GM23338 (cell line): ENCODE data around the gene KIRREL3. TPM values are rescaled to one million over a fixed set of nuclear protein-coding genes. Genes with fewer than 3 reads are reported as not detected.

Experiments
- ATAC-seq: fragments of 200-7000 bp; cut with Tn5 transposase; 3 replicates; pipeline ENCODE4 v1.9.1; 2020
- DNase-seq: peaks from one replicate; pipeline ENCODE4 v3.0.0-alpha.2; 2015; ENCODE audit warnings: low spot score
- H2AFZ ChIP-seq: fragments of 200-600 bp; sonication (generic); 2 replicates; pipeline ENCODE4 v1.8.0; 2016; ENCODE audit warnings: antibody characterized with exemption, mild to moderate bottlenecking, moderate library complexity
- H3F3A ChIP-seq: fragments of 200-600 bp; sonication (generic); replicated peaks from 2 replicates; pipeline ENCODE4 v1.8.0; 2017; ENCODE audit warnings: antibody characterized with exemption, mixed run types, low read depth
- H3K27ac ChIP-seq: fragments of 200-600 bp; sonication (generic); 2 replicates; pipeline ENCODE4 v1.6.1; 2016; ENCODE audit warnings: low read depth
- H3K27me3 ChIP-seq: fragments of 200-600 bp; sonication (generic); 2 replicates; pipeline ENCODE4 v1.8.0; 2016; ENCODE audit warnings: mild to moderate bottlenecking, mixed run types, moderate library complexity; ENCODE audit not compliant: insufficient read depth
- H3K36me3 ChIP-seq: fragments of 200-600 bp; sonication (generic); 2 replicates; pipeline ENCODE4 v1.8.0; 2016; ENCODE audit warnings: mild to moderate bottlenecking; ENCODE audit not compliant: insufficient read depth
- H3K4me1 ChIP-seq: fragments of 200-600 bp; sonication (generic); 2 replicates; pipeline ENCODE4 v1.8.0; 2016; ENCODE audit warnings: mild to moderate bottlenecking, moderate library complexity; ENCODE audit not compliant: insufficient read depth
- H3K4me2 ChIP-seq: fragments of 200-600 bp; sonication (generic); 2 replicates; pipeline ENCODE4 v1.7.1; 2017; ENCODE audit warnings: mixed run types
- H3K4me3 ChIP-seq: fragments of 200-600 bp; sonication (generic); 2 replicates; pipeline ENCODE4 v1.6.1; 2016; ENCODE audit warnings: mixed run types
- H3K79me2 ChIP-seq: fragments of 200-600 bp; sonication (generic); replicated peaks from 2 replicates; pipeline ENCODE4 v1.8.0; 2017; ENCODE audit warnings: mild to moderate bottlenecking; ENCODE audit not compliant: insufficient read depth
- H3K9me2 ChIP-seq: fragments of 200-600 bp; sonication (generic); 2 replicates; pipeline ENCODE4 v1.8.0; 2017; ENCODE audit not compliant: insufficient read depth
- H4K20me1 ChIP-seq: fragments of 200-600 bp; sonication (generic); replicated peaks from 2 replicates; pipeline ENCODE4 v1.8.0; 2017; ENCODE audit warnings: mild to moderate bottlenecking; ENCODE audit not compliant: insufficient read depth
- H3K27ac Mint-ChIP-seq: 2 replicates; pipeline ENCODE4 v1.8.0; 2020; ENCODE audit warnings: inconsistent platforms, mild to moderate bottlenecking, moderate library complexity, mixed read lengths
- H3K27me3 Mint-ChIP-seq: 3 replicates; pipeline ENCODE4 v1.8.0; 2022; ENCODE audit warnings: low read depth, mild to moderate bottlenecking, moderate library complexity, mixed read lengths, inconsistent platforms; ENCODE audit not compliant: insufficient read depth, poor library complexity
- H3K36me3 Mint-ChIP-seq: 3 replicates; pipeline ENCODE4 v1.8.0; 2021; ENCODE audit warnings: low read depth, mild to moderate bottlenecking, inconsistent platforms, moderate library complexity, mixed read lengths
- H3K4me1 Mint-ChIP-seq: 3 replicates; pipeline ENCODE4 v1.8.0; 2020; ENCODE audit warnings: mild to moderate bottlenecking, inconsistent platforms, mixed read lengths
- H3K4me3 Mint-ChIP-seq: 3 replicates; pipeline ENCODE4 v1.8.0; 2021; ENCODE audit warnings: moderate library complexity, mild to moderate bottlenecking, inconsistent platforms, mixed read lengths
- H3K9me3 Mint-ChIP-seq: 3 replicates; pipeline ENCODE4 v1.8.0; 2020; ENCODE audit warnings: moderate library complexity, mild to moderate bottlenecking, inconsistent platforms, mixed read lengths
- CTCF ChIP-seq, 2 experiments: fragments of 200-600 bp in 1 of 2; sonication (generic) in 1 of 2; conservative IDR thresholded peaks; 2 replicates each; pipeline versions ENCODE4 v1.5.1 to v1.6.1; 2016 to 2017; ENCODE audit warnings: antibody characterized with exemption in 2 of 2, low read depth in 2 of 2, mild to moderate bottlenecking in 2 of 2, moderate library complexity in 1 of 2
- REST ChIP-seq: IDR thresholded peaks from one replicate; pipeline ENCODE4 v1.6.1; 2018; ENCODE audit warnings: antibody characterized with exemption; ENCODE audit not compliant: unreplicated experiment
- STAT1 ChIP-seq: IDR thresholded peaks from one replicate; pipeline ENCODE4 v1.6.1; 2016; ENCODE audit warnings: antibody characterized with exemption; ENCODE audit not compliant: unreplicated experiment
- ZNF114 ChIP-seq: fragments of 250-450 bp; sonication (Bioruptor Pico); IDR thresholded peaks from 2 replicates; pipeline ENCODE4 v1.5.0; 2020; ENCODE audit warnings: mild to moderate bottlenecking, moderate library complexity
- polyA plus RNA-seq: library from polyadenylated mRNA; unstranded; fragments of >200 nt; fragmentation: Nextera tagmentation; extraction: Ambion mirVana; gene quantifications from 2 replicates; pipeline ENCODE4 v1.2.1, GENCODE V29; 2016
- total RNA-seq: library from RNA; depleted of rRNA; stranded (reverse); fragments of >200 nt; shearing (Covaris generic); gene quantifications from 2 replicates; pipeline ENCODE4 v1.2.3, GENCODE V29; 2014

KIRREL3 gene
- total and polyA plus RNA-seq, 2 experiments from 2014 or later = 0.13 to 1.5 TPM

- H3K27me3 Mint-ChIP-seq = no peaks in the 10 kb centered on the region
- ATAC-seq = no peak
- H3F3A ChIP-seq = no peaks in the 10 kb centered on the region
Observed at GRCh38 chr11:126679033-126679432, 321.5 kb downstream of the KIRREL3 start.

GRCh38 chr11:126676536-126676935, 324.0 kb downstream of the KIRREL3 start:
- H3K27me3 ChIP-seq = no peaks in the 10 kb centered on the region
- no peaks in the 10 kb centered on the region for H3K27me3 Mint-ChIP-seq

More at GRCh38 chr11:126679033-126679432, 321.5 kb downstream of the KIRREL3 start:
- Histone ChIP-seq H3K36me3 (no peaks in the 10 kb centered on the region), H3K27me3 (no peaks in the 10 kb centered on the region), H3K79me2 (no peaks in the 10 kb centered on the region), H4K20me1 (no peaks in the 10 kb centered on the region), H3K9me2 (no peaks in the 10 kb centered on the region), H3K27ac (no peak overlapping the region), H3K4me1 (no peaks in the 10 kb centered on the region), H2AFZ (no peak overlapping the region), H3K4me2 (no peak overlapping the region), H3K4me3 (no peak overlapping the region)
- H3K36me3 Mint-ChIP-seq = no peaks in the 10 kb centered on the region
- H3K4me1 Mint-ChIP-seq = no peaks in the 10 kb centered on the region
- H3K9me3 Mint-ChIP-seq = no peaks in the 10 kb centered on the region
- no peak for DNase-seq
- no peak overlapping the region for H3K27ac Mint-ChIP-seq
- no peak for TF ChIP-seq ZNF114
- TF ChIP-seq CTCF (conservative IDR thresholded peaks at IDR 0.05; ENCODE audit: low read depth in 2 of 2) = peak in 1 of 2 experiments; percentile 27; a peak in 1 of 4 replicates
- H3K4me3 Mint-ChIP-seq = no peak overlapping the region

More at GRCh38 chr11:126676536-126676935, 324.0 kb downstream of the KIRREL3 start:
- Mint-ChIP-seq H3K27ac (no peak overlapping the region), H3K4me1 (0 out of 3 replicates have a peak, but pooled peaks cover 2% of the 10 kb centered on the region), H3K9me3 (no peaks in the 10 kb centered on the region), H3K4me3 (no peak overlapping the region), H3K36me3 (no peaks in the 10 kb centered on the region)
- Histone ChIP-seq H3K4me2 (no peak overlapping the region), H3K36me3 (no peaks in the 10 kb centered on the region), H3F3A (no peaks in the 10 kb centered on the region), H3K9me2 (0 out of 2 replicates have a peak, but pooled peaks cover 8% of the 10 kb centered on the region), H3K4me1 (no peaks in the 10 kb centered on the region), H2AFZ (no peak overlapping the region), H4K20me1 (no peaks in the 10 kb centered on the region), H3K27ac (no peak overlapping the region), H3K79me2 (no peaks in the 10 kb centered on the region), H3K4me3 (no peak overlapping the region)
- no peak for DNase-seq
- no peak for TF ChIP-seq REST
- no peak for TF ChIP-seq STAT1
- ATAC-seq = no peak
